Measurements from ENCODE around the gene PTPRF.
"Not testable (repeated sequence)": the region's sequence is repeated elsewhere in the genome, so short reads cannot be mapped to it uniquely, and the experiment has no call there.

Gene PTPRF

GRCh38 chr1:43530483-43531106 is at the start of gene PTPRF:
Gene PTPRF, plus strand, starts transcription at chr1:43530883. Its CDS starts 14,193 bp downstream, at chr1:43545076.
- peak; percentile 45 for DNase-seq

- DNase-seq = no peak
Measured at GRCh38 chr1:43481491-43481890, 49.2 kb upstream of the PTPRF start.

GRCh38 chr1:43482215-43482614 is 48.5 kb upstream of the PTPRF start:
- DNase-seq = no peak

GRCh38 chr1:43484367-43484766 is 46.3 kb upstream of the PTPRF start:
- DNase-seq = no peak

- no peak for DNase-seq
Measured at GRCh38 chr1:43488165-43488564, 42.5 kb upstream of the PTPRF start.

DNA sequence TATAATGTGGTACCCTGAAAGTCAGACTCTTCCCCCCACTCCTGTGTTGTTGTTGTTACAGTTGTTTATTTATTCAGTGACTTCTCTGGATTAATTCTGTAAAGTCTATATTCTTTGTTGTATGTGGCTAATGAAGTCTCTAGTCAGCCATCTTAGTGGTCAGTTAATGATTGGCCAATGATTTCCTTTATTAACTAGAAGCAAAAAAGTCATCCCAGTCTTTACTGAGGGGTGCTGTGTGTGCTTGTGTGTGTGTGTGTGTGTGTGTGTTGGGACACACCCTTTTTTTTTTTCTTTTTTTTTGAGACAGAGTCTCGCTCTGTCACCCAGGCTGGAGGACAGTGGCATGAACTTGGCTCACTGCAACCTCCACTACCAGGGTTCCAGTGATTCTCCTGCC is 39.6 kb upstream of the PTPRF start:
- no peak for DNase-seq

GRCh38 chr1:43492826-43493225 is 37.9 kb upstream of the PTPRF start:
- no peak for DNase-seq

GRCh38 chr1:43493661-43494450 is 36.8 kb upstream of the PTPRF start:
- no peak for DNase-seq

GRCh38 chr1:43495204-43495603 is 35.5 kb upstream of the PTPRF start:
- DNase-seq = no peak

- no peak for DNase-seq
Measured at GRCh38 chr1:43499898-43500297, 30.8 kb upstream of the PTPRF start.

- not testable (repeated sequence) for DNase-seq
Measured at GRCh38 chr1:43501806-43502205, 28.9 kb upstream of the PTPRF start.

DNA sequence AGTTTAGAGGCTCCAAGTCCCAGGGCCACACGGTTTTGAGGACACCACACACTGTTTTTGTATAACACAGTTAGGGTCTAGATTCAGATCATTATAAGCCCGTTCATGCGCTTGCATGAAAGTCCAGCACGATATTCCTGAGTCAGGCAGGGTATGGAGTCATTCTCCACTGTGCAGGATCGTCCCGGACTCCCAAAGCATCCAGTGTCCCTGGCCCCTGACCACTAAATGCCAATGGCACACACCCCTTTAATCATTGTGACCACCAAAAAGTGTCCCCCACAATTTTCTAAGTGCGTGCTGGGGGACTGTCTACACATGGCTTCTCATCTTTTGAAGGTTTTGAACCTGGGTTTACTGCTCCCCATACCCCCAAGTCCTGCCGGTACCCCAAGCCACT is 27.1 kb upstream of the PTPRF start:
- DNase-seq = no peak

- DNase-seq = no peak
Measured at GRCh38 chr1:43505077-43505780, 25.5 kb upstream of the PTPRF start.

DNA sequence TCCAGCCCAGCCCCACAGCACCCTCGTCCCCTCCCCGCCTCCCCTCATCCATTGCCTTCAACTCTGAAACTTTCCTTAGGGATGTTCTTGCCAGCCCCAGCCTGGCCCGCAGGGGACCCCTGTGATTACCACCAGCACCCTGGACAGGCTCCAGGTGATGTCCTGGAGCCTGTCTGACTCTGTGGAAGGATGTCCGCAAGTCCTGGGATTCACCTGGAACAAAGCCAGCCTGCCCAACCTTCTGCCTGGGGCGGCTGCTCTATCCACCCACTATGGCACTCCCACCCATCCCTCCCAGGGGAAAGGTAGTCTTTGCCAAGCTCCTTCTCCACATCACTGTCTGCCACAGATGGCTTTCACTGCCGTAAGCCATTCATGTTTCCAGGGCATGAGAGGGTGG is 24.4 kb upstream of the PTPRF start:
- no peak for DNase-seq

GRCh38 chr1:43507296-43508295 is 23.1 kb upstream of the PTPRF start:
- no peak for DNase-seq

DNA sequence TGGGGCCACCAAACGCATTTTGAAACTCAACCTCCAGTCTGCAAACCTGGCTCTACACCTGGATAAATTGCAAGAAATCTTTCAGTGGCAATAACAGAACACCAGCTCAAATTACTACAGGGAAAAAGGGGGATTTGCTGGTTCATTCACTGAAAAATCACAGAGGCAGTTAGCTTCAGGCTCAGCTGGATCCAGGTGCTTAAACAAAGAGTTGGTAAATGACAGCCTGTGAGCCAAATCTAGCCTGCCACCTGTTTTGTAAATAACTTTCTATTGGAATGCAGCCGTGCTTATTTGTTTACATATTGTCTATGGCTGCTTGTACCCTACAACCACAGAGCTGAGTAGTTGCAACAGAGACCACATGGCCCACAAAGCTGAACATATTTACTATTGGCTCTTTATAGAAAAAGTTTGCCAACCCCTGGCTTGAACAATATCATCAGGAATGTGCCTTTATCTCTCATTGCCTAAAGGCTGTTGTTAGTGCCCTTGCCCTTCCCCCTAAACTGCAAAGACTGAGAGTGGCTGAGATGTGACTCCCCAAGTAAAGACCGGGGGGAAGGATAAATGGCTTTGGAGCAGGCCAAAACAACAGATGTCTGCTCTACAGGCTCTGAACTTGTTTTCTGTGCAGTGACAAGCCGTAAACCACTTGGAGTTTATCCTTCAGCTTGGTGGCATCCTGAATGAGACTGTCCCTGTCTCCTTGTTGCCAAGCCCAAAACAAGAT is 21.5 kb upstream of the PTPRF start:
- DNase-seq = no peak

DNA sequence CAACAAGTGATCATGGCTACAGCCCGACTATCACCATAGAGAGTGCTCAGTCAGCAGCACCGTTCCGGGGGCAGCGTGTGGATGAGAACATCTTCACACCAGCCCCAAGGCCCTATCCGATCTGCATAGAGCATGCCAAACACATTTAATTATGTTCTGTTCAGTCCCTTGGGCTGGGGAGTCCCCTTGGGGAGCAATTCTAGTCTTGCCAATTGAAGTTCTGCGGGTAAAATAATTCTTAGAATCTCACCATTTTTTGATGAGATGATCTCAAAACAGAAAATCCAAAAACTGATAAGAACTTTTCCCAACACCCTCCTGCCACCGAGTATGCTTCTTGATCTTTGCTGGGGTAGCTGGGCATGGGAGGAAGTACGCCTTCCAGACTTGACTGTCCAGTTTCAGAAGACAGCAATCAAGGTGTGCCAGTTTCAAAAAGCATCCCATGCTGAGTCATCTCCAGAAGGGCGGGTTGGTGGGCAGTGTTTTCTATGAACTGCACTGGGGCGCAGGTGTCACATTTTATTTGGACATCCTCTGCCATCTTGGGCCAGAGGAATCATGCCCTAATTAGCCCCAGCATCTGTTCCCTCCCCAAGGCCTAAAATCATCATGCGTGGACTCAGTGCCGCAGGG is 20.8 kb upstream of the PTPRF start:
- DNase-seq = no peak

DNA sequence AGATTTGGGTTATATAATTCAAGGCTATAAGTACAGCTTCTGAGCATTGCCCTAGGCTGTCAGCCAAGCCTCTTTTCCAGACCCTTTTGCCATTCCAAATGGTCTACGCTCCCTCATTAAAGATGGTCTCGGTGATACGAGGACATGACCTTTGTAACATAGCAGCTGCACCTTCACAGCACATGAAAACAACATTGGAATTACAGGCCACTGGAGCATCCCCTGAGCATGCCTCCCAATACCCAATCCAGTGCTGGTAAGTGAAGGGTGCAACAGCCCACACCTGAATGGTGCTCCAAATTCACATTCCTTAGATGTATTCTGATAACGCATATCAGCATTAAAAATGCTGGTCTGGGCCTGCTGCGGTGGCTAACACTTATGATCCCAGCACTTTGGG is 20.1 kb upstream of the PTPRF start:
- DNase-seq = no peak

DNA sequence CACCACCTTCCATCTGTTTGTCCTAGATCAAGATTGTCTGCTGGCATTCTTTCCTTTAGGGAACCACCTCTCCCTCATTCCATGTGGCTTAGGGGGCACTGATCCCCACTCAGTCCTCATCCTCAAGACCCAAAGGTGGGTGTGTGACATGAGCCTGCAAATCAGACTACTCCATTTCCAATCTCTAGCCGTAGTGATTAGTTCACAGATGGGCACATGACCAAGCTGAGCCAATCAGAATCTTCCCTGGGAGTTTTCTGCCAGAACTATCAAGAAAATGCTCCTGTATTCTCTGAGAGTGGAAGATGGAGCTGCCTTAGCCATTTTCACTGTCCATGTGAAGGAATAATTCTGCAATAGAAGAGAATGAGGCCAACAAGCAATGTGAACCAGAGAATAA is 19.3 kb upstream of the PTPRF start:
- DNase-seq = no peak

GRCh38 chr1:43512133-43512532 is 18.6 kb upstream of the PTPRF start:
- no peak for DNase-seq

DNA sequence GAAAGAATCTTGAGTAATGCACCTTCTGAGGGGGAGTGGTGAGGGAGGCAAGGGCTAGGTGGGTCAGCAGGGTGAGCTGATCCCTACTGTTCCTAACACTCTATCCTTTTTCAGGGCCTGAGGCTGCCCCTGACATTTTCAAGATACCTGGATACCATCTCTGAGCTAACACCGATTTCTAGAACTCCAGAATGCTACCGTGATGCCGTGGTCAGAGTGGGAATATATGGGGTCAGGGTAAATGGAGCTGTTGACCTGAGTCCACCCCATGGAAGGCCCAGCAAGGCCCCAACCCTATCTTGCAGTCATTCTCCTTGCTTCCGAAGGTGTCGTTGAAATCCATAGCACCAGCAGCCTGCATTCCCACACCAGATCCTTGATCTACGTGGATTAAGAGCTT is 18.0 kb upstream of the PTPRF start:
- no peak for DNase-seq
